HG03064 (cell line): Measurements from ENCODE around the gene GXYLT2.

Source experiments
- ATAC-seq: cut with Tn5 transposase; IDR thresholded peaks from one replicate; pipeline ENCODE4 v1.9.1; 2021; ENCODE audit warnings: low read depth; ENCODE audit not compliant: unreplicated experiment

Gene GXYLT2

DNA sequence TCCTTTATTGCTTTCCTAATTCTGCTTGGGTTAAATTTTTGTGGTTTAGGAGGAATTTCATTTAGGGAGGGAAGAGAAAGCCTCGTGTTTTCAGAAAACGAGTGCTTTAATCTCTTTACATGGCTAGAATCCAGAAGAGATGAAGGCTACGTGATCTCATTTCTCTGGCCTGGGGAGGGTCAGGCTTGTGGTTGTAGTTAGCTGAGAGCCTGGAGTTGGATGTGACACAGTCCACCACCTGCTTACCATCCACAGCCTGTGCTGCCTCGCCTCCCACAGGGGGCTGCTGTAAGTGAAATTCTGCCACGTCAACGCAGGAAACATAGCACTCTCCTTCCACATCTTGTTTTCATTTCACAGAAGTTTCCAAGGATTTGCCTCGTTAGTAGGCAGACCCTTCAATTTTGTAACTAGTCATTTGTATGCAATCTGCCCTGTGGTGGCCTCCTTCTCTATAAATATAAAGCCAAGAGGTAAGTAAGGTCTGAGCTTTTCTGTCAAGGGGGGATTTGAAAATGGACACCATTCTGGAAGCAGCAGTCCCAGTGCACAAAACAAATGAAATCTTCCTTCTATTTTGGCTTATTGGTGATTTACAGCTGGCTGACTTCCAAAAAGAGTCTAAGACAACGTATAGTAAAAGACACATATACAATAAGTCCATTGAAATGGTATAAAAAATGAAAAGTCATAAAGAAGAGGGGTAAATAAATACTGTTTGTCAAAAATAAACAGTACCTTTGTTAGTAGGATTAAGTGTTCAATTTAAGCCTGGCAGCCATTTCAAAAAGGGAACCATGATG lies 3.4 kb downstream of the GXYLT2 start:
- ATAC-seq: no peak

DNA sequence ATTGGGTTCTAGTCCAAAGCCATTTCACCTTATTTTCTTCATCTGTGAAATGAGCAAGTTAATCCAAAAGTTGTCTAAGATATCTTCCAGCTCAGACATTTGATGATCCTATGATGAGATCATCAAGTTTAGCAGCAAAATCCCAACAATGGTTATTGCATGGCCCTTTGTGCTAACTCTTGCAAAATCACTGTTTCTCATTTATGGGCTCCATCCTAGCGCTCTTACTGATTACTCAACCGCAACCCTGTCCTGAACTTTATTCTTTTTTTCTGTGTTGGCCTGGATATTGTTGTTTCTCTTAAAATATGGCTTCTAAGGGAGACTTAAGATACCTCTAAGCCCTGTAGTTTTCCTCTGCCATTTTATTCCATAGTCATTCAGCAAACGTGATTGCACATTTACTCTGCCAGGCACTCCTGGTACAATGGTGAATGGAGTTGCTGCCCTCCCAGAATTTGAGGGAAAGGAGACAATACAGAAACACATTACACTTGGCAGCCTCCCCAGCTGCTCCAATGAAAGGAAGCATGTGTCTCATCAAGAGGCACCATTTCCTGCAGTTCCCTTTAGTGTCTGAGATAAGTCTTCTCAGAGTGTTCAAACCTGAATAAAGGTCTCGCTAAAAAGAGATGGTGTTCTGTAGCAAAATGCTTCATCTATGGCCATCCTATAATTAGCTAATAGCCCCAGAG lies 4.4 kb downstream of the GXYLT2 start:
- no peak for ATAC-seq

DNA sequence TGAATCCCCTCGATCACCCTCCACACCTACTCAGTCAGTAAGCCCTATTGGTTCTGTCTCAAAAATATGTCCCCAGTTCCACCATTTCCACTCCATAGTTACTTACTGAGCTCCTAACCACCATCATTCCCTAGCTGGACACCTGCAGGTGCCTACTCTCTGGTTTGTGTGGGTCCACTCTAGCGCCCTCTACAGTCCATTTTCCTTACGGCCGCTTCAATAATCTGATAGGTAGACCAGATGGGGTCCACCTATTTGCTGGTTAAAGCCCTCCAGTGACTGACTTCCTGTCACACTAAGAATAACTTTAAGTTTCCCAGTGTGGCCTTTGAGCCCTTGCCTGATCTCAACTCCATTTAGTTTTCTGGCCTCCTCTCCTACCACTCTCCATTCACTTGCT lies 5.0 kb downstream of the GXYLT2 start:
- no peak for ATAC-seq

DNA sequence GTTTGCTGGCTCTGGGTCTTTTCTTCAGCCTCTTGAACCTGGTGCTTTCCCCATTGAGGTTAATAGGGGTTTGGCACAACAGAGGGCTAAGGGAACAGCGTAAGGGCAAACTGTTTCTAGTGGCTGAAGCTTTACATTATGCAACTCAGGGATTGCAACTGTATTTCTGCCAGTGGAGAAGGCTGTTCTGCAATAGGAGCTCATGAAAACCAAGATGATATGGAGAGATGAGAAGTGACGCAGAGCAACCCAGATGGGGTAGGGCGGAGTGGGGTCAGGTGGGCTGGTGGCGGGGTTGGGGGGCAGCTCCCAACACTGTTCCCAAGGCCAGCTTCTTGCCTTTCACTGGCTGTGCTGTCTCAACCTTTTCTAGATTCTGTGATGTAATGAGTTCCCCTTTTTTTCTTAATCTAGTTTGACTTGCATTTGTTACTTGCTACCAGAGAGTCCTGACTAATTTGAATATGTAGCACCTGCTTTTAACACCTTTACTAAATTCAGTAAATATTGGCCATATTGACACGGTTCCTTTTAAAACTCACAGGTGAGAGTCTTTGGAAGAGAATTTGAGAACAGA lies 7.2 kb downstream of the GXYLT2 start:
- no peak for ATAC-seq

DNA sequence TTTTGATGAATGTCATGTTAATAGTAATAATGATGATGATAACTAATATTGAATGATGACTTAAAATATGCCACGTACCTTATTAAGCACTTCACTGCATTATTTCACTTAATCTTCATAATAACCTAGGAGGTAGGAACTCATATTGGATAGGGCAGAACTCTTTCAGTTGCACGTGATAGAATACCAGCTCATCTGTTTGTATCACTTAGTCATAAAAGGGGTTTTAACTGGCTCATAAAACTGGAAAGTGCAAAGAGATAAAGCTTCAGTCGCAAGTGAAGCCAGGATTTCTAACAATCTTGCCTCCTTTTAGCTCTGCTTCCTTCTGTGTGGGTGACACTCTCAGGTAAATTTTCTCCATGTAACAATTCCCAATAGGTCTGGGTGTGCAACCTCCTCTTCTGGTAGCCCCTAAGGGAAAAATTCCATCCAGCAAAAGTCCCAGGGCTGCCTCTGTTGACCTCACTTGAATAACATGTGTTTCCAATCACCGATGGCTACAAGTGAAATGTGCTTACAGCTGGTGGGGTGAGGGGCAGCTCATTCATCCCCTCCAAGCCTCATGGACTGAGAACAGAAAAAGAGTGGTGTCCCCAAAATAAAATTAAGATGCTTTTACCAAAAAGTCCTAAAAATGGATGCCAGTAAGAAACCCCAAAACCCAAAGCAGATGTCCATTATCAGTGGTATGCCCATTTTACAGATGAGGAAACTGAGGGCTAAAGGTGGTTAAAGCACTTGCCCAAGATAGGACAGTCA lies 9.3 kb downstream of the GXYLT2 start:
- ATAC-seq: no peak

DNA sequence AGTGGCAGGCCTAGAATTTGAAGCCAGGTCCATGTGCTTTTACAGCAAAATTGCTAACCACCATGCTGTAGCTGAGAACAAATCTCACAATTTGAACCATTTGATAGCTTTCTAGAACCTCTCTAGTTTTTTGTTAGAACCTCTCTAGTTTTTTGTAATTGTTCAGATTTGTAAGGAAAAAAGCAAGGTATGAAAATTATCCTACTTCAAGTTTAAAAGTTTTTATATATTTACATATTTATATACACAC lies 9.8 kb downstream of the GXYLT2 start:
- ATAC-seq: no peak

DNA sequence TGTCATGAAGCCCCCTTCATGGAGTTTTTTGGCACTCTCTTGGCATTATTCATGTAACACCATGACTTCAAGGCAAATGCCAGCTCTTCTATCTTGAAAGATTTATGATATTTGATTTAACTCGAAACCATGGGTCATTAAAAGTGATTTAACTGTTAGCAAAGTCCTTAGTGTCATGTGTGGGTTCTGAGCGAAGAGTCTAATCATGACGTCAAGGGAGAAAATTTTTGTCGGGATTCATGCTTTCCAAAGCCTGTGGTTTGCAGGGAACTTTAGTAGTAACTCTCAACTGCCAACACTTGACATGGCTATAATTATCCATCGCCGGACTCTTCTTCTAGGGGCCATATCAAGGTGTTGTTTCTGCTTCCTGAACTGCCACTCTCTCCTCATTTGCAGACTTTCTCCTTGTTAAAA lies 11.5 kb downstream of the GXYLT2 start:
- ATAC-seq: no peak

DNA sequence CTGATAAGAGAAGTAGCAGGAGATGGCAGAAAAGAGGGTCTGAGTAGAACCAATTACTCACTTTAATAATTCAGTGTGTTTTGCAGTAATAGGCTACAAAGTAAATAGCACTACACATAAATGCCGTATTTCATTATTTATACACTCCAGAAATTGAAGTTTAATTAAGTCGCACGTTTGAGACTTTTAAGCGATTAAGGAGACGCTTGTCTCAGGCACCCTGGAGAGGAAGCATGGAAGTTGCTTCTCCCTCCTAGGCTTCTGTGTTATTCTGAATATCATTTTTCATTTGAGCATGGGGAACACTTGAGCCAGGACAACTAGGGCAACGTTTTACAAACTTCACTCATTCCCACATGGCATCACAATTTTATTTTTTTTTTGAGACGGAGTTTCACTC lies 12.2 kb downstream of the GXYLT2 start:
- no peak for ATAC-seq

DNA sequence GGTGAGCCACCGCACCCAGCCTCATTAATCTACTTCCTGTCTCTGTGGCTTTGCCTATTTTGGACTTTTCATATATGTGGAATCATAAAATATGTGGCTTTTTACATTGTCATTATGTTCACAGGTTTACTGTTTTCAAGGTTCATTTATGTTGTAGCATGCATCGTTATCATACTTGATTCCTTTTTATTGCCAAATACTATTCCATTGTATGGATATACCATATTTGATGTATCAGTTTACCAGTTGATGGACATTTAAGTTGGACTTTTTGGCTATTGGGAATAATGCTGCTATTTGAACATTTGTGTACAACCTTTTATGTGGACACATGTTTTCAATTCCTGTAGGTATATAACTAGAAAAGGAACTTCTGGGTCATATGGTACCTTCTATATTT lies 14.0 kb downstream of the GXYLT2 start:
- ATAC-seq: no peak

DNA sequence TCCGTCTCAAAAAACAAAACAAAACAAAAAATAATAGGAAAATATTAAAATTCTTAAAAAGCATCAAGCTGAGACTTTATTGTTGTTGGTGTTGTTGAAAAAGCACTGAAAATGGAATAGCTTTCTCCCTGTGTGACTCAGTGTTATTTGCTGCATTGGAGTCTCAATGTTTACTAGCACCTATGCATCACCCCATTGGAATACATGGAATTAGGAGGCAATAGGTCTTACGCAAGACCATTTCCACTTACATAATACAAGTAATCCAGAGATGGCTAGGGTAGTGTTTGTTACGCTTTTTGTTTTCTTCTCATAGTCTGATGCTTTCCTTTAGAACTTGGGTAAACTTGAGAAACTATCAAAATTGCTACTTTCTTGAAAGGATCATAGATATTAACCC lies 15.2 kb downstream of the GXYLT2 start:
- no peak for ATAC-seq

DNA sequence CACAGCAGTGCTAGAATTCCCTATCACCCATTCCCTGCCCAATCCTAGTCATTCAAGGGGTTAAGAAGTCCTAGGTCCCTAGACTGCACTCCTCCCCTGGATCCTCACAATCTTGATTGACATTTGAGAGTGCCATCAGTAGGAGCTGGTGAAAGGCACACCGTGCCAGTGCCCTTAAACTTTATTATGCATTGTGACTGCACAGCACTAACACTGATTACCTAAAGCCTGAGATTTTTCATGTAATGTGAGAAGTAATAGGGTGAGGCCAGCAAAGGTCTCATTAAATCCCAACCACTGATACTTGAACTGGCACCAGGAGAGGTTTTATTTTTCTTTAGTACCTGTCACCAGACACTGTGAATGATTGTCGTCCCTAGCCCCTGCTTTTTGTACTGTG lies 16.3 kb downstream of the GXYLT2 start:
- ATAC-seq: no peak

DNA sequence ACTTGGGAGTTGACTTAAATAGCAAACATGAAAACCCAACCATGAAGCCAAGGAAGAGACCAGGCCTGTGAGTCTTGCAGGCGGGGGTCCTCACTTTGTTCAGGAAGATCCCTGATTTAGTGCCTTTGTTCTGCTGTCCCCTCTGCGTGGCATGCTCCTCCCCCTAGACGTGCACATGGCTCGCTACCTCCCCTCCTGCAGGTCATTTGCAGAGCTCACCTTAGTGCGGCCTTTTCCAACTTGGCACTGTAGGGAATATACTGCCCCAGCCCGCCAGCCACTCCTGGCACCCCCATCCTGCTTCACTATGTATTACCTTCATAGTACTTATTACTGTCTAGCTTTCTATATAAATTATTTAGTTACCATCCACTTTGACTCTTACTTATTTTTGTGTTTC lies 18.3 kb downstream of the GXYLT2 start:
- no peak for ATAC-seq

DNA sequence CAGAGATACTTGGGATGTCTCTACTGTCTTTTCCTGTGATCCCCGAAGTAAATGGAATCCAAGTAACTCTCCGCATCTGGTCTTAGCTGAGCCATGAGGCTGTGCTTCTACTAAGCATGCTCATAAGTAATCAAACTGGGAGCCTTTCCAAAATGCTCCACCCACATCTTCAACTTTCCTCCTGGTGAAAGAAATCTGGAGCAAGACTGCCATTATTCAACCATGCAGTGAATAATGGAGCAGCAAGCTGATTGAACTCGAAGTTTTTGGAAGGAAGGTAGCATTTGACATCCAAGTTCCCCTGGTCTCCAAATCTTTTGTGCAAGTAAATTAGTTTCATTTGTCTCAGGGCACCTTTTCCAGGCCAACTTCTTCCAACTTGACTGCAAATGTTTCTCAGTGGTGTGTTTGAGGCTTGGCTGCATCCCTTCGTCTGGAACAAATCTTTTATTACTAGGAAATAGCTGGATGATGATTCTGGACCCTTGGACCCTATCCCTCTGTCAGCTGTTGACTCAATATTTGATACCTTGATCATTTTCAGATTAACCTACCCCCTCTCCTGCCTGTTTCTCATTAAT lies 19.4 kb downstream of the GXYLT2 start:
- no peak for ATAC-seq

DNA sequence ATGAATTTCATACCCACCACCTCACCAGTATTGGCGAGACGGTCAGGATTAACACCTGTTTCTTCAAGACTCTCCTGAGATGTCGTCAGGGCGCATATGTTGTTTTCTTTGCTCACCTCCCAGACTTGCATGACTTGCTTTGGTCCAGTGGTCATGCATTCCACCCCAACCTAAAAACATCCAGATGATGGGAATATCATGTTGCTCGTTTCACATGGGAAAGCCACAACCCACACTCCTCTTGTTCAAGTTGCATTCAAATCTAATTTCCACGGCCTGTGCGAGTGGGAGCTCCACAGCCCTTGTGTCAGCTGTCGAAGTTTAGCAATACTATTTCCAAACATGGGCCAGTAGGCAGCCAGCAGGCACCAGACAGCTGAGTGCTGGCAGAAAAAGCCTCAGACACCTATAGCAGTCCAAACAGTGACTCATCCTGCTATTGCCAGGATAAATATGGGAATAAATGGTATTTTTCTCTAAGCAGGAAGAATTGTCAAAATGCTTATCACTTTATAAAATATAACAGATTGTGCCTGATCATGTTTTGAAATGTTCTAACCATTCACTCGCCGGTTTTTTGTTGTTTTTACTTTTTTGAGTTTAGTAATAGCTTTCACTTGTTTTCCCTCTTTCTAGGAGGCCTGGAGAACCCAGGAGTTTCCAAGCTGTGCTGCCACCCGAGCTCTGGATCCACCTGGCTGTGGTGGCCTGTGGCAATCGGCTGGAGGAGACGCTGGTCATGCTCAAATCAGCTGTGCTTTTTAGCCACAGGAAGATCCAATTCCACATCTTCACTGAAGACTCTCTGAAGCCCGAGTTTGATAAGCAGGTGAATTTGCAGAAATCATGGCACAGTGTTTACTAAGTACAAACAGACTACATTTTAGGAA lies 20.1 kb downstream of the GXYLT2 start:
- ATAC-seq: no peak

DNA sequence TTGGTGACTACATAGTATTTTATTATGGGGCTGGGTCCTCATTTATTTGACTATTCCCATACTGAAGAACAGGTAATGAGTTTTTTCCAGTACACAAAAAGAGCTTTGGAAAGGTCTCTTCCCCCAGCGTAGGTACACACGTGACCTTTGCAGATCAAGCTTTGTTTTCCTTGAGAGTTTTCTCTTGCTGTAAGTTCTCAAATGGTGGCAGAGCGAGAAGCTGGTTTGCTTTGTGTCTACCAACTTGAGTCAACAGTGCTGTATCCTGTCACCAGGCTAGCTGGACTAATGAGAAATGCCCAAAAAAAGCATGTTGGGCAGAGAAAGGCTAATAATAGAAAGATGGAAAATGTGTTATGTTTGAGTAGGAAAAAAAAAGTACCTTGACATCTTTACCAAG lies 21.7 kb downstream of the GXYLT2 start:
- no peak for ATAC-seq

DNA sequence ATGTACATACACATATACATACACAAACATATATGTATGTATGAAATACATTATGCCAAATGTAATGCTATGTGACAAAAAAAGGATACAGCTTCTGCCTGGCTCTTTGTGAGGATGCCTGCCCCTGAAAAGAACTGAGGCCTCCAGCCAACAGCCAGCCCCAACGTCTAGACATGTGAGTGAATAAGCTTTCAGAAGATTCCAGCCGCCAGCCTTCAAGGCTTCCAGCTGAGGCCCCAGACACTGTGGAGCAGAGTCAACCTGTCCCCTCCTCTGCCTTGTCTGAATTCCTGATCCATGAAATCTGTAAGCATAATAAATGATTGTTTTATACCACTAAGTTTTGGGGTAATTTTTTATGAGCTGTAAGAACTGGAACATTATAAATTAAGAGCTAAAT lies 24.7 kb downstream of the GXYLT2 start:
- no peak for ATAC-seq

DNA sequence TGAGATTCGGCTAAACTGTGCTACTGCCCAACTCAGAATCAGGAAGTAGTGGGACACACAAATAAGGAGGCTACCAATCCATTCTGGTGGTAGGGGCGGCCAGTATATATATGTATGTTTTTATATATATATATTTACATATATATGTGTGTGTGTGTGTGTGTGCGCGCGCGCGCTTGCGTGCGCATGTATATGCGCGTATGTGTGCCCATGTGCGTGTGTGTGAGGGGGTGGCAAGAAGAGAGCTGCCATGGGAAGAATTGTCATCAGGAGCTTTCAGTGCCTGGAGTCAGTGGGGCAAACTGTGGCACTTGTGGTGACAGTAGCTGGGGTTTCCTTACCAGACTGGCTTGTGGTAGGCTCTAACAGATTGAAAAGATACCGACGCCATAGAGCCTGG lies 26.5 kb downstream of the GXYLT2 start:
- ATAC-seq: no peak

DNA sequence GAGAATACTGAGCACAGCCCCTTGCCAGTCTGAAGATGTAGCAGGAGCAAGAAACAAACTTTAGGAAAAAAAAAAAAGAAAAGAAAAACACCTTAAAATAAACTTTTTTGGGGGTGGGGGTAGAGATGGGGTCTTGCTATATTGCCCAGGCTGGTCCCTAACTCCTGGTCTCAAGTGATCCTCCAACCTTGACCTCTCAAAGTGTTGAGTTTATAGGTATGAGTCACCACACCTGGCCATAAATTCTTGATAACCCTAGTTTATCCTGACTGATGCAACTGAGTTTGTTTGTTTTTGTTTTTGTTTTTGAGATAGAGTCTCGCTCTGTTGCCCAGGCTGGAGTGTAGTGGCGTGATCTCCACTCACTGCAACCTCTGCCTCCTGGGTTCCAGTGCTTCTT lies 28.4 kb downstream of the GXYLT2 start:
- ATAC-seq: no peak

DNA sequence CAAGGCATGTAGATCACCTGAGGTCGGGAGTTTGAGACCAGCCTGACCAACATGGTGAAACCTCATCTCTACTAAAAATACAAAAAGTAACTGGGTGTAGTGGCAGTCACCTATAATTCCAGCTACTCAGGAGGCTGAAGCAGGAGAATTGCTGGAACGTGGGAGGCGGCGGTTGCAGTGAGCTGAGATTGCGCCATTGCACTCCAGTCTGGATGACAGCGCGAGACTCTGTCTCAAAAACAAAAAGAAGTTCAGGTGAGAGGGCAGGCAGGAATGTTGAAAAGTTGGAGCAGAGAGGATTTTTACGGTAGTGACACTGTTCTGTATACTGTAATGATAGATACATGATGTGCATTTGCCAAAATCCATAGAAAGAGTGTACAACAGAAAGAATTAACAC lies 31.7 kb downstream of the GXYLT2 start:
- no peak for ATAC-seq

DNA sequence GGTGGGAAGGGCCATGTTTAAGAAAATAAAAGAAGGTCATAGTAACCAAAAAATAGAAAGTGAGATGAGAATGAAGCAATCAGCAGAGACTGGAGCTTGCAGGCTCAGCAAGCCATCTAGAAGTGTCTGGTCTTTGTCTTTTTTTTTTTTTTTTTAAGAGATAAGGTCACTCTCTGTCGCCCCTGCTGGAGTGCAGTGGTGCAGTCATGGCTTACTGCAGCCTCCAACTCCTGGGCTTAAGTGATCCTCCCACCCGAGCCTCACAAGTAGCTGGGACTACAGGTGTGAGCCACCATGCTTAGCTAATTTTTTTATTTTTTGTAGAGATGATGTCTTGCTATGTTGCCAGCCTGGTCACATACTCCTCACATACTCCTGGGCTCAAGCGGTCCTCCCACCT lies 36.2 kb downstream of the GXYLT2 start:
- no peak for ATAC-seq
